ENCODE data around the gene SRC.

DNA sequence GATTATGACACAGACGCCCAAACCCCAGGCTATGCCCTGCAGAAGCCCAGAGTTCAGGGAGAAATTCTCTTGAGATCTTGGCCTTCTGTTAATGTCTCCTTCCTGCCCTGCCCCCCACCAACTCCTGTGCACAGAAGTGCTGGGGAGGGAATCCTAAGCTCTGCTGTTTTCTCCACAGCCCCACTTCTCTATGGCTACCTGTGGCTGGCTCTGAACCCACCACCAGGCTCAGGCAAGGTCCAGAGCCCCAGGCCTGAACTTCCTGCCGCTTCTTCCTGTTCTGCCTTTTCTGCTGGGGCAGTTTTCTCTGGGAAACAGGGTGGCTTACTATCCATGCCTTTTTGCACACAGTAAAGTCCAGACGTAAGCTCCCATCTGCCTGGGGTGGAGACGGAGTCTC is 97.7 kb downstream of the SRC start:
- TF ChIP-seq, protein P1, sequence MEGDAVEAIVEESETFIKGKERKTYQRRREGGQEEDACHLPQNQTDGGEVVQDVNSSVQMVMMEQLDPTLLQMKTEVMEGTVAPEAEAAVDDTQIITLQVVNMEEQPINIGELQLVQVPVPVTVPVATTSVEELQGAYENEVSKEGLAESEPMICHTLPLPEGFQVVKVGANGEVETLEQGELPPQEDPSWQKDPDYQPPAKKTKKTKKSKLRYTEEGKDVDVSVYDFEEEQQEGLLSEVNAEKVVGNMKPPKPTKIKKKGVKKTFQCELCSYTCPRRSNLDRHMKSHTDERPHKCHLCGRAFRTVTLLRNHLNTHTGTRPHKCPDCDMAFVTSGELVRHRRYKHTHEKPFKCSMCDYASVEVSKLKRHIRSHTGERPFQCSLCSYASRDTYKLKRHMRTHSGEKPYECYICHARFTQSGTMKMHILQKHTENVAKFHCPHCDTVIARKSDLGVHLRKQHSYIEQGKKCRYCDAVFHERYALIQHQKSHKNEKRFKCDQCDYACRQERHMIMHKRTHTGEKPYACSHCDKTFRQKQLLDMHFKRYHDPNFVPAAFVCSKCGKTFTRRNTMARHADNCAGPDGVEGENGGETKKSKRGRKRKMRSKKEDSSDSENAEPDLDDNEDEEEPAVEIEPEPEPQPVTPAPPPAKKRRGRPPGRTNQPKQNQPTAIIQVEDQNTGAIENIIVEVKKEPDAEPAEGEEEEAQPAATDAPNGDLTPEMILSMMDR (IDR thresholded peaks at IDR 0.05), result no peak
- TF ChIP-seq EZH2 (IDR thresholded peaks at IDR 0.05), result no peak
